SHP77 (cell line): ENCODE measurements around the gene RGL2.
"Not testable (repeated sequence)": the region's sequence is repeated elsewhere in the genome, so short reads cannot be mapped to it uniquely, and the experiment has no call there.

Experiments
- DNase-seq, 2 experiments: peaks; one replicate each; lab custom pipeline; 2025; lab: John Stamatoyannopoulos, UW

The RGL2 gene

DNA sequence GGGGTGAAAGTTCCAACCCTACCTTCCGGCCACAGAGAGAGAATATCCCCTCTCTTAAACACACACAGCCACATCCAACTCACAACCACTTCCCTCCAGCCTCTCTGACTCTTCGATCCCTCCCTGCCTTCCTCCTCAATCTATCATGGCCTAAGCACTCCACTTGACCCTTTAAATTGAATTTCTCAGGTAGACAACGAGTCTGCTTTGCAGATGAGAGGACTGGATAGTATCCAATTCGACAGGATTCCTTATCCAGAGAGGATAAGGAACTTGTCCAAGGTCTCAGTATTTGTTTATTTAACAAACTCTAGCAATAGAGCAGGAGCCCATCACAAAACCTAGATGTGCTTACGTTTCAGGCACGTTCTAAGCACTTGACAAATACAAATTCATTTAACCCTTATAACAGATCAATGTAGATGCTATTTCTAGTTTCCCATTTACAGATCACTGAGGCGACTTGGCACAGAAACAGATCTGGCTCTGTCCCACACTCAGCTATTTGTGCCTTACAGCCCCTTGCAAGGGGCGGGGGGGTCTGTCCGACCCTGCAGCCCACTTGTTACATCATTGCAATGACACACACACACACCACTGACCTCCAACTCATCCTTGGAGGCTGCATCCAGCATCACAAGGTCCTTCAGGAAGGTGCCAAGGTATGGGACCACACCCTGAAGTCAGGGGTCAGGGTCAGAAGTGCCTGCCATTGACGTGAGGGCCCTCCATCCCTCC, 4.5 kb downstream of the RGL2 start:
- DNase-seq = no peak

DNA sequence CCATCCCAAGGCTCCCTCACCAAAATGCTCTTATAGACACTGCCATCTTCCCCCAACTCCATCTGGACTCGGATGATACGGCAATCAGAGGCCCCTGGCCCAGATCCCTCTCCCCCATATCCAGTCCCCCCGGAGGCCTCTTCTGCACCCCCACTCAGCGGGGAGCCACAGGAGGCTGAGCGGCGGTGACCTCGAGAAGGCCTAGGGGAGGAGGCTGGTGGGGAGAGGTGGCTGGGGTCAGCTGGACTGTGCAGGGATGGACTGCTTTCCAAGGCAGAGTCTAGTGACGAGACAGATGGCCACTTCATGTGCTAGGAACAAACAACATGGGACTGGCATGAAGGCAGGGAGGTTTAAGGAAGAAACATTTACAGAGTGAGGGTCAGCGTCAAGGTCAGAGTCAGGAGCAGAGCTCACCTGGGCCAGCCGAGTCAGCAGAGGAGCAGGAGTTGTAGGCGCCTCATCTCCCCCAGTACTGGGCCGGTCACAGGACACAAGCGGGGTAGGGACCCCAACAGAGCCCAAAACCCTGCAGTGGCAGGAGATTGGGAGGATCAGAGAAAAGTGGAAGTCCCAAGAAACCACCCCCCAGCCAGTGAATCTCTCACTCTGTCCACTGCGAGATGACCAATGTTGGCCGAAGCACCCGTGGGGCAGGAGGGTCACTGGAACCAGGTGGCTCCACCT, 5.6 kb downstream of the RGL2 start:
- DNase-seq = no peak

DNA sequence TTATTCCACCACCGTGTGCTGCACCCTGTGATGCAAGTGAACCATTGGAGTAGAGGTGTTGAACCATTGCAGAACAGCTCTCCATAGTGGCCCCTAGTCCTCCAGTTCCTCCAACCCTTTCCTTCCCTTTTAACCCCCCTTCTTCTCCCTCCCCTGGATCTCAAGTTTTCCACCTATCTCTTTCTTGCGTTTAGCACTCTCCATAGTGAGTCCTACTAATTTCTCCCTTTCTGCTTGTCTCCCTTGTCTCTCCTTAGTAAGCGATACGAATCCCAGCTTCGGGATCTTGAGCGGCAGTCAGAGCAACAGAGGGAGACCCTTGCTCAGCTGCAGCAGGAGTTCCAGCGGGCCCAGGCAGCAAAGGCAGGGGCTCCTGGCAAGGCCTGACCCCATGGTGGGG, 8.3 kb downstream of the RGL2 start:
- DNase-seq = no peak

DNA sequence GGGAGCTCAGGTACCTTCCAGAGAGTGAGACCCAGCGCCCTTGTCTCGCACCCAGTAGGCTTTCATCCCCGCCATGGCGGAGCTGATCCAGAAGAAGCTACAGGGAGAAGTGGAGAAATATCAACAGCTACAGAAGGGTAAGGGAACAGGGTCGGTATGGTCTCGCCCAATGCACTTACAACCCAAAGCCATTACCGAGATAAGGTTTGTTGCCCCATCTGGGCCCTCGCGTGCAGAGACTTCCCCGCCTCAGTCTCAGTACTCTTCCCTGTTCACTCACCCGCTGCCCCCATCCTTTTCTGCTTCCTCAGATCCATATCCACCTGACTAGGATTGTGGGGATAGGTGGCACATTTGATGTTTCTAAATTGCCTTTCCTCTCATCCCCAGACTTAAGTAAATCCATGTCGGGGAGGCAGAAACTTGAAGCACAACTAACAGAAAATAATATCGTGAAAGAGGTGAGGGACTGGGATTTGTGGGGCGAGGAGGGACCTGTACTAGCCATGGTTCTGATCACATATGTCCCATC, 8.9 kb downstream of the RGL2 start:
- DNase-seq = no peak

DNA sequence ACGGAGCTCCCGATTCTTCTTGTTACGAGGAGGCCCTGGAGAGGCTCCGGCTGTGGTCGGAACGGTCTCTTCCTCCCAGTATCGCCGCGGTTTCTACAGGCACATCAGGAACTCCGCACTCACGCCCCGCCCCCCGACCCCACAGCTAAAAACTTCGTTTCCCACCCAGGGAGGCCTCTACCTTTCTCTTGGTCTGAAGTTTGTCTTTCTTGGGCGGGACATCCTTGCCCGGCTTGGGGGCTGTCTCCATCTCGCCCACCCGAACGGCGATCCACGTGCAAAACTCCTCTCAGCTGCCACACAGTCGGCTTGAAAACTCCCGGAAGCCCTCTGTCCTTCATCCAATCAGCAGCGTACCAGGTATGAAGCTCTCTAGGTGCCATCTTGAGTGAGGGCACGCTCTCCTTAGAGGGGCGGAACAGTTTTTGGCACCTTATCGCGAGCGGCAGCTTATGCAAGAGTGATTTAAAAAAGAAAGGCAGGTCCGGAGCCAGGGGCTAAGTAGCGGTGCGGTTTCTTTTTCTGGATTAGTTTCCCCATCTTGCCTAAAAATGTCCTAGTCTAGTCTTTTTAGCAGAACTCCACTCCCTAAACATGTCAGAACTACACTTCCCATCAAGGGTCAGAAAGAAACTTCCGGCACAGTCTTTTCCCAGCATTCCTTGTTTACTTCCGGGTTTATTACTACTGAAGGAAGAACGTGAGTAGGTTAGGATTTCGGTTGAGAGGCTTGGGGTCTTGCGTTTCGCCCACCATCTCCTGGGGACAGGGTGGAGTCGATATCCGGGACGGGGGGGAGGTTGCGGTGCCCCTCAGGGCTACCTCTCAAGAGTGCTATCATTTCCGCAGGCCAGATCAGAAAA, 9.6 kb downstream of the RGL2 start, which contains the start of the genes PFDN6 and WDR46:
Gene PFDN6 (plus strand): TSS at position 681 of the 863 bp plus-strand sequence. CDS start 256 bp downstream, outside the sequence.
Gene WDR46 (minus strand): TSS at position 319 of the 863 bp plus-strand sequence. CDS start 69 bp downstream, at position 250.
- peak; percentile 90 to 91 for DNase-seq

DNA sequence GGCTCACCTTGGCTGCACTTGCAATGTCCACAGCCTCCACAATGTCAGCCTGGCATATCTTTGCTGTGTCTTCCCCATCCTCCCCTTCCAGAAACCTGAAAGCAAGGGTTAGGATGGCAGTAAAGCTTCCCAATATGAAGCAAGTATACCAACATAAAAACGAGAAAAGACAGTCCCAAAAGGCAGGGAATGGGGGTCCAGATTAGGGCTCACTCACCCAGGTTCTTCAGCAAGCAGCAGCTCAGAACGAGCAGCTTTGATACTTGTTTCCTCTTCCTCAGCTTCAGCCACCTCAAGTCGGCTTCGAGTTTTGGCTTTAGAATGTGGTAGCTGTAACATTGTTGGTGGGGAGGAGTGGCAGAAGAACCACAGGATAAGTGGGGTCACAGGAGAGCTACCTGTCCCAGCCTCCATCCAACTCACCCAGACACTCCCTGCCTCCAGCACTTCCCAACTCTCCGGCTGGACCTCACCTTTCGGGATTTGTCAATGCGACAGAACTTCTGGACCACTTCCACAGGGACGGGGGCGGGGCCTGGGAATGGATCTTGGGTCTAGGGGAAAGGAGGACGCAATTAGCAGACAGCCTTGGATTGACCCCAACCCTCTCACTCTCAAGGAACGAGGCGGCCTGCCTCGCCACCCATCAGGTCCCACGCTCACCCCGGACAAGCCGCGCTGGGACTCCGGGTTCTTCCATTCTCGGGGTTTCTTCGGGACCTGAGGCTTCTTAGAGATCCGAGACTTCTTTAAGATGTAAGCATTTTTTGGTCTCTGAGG, 10.4 kb downstream of the RGL2 start:
- no peak for DNase-seq

DNA sequence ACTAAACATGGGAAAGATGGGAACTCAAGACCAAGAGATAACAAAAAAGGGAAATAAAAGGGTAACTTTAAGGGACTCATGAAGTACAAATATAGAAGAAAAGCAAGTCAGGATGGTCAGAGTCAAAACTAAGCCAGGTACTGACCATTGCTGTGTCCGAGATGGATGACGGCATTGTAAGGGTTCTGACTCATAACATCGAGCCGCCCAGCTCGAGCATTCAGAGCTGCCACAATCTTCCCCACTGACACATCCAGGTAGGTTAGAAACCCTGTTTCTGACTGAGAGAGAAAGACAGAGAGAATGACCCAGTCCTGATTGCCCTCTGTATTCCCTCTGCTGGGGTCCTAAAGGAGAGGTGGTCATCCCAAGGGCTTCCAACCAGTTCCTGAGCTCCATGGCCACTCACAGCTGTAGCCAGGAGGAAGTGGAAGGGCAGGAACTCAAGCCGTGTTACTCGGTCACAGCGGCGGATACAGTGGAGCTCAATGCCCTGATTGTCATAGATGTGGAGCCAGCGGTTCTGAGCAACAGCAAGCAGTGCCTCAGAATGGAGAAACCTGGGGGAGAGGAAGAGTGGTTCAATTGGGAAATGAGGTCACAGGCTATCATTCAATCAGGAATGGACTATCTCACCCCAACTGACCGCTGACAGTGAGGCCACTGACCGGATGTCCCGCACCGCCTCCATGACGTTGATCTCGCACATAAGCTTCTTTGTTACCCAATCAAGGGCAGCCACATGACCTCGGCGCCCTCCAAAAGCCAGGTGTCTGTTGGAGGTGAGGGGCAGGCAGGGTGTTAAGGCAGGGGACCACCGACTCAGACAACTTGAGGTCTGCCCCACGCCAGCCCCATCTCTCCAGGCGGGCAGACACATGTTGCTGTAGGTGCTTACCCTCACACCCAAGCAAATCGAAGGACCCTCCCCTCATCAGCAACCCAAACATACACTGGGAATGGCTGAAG, 11.5 kb downstream of the RGL2 start:
- DNase-seq = no peak

DNA sequence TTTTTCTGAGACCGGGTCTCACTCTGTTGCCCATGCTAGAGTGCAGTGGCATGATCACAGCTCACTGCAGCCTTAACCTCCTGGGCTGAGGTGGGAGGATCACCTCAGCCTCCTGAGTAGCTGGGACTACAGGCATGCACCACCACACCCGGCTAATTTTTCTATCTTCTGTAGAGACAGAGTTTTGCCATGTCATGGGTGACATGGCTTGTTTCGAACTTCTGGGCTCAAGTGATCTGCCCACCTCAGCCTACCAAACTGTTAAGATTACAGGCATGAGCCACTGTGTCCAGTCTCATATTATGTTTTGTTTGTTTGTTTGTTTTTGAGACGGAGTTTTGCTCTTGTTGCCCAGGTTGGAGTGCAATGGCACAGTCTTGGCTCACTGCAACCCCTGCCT, 13.5 kb downstream of the RGL2 start:
- DNase-seq = not testable (repeated sequence)

DNA sequence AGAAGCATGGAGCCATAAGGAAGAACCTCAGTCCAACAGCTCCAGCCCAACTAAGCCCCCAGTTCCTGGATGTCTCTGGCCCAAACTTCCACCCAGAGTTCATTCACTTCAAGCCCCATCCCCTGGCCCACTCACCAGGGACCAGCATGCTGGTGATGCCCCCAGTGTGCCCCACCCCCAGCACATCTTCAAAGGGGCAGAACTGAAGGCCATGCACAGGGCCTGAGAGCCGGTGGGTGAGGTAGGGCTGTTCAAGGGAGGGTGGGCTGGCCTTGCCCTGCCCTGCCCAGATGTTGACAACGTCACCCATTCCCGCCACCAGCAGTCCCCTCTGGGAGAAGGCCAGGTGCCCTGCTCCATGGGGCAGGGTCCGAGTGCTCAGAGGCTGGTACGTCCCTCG, 18.2 kb downstream of the RGL2 start:
- no peak for DNase-seq

DNA sequence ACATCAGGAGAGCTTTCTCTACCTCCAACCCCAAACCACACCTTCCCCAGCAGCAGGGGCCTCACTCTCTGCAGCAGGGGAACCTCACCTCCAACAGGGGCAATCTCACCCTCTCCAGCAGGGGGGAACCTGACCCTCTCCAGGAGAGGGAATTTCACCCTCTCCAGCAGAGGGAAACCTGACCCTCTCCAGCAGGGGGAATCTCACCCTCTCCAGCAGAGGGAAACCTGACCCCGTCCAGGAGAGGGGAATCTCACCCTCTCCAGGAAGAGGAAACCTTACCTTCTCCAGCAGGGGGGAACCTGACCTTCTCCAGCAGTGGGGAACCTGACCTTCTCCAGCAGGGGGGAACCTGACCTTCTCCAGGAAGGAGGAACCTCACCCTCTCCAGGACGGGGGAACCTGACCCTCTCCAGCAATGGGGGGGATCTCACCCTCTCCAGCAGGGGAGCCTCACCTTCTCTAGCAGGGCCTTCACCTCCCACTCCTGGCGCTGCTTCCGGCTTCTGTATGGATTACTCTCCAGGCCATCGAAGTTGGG, 18.7 kb downstream of the RGL2 start:
- peak; percentile 38 to 51 for DNase-seq

DNA sequence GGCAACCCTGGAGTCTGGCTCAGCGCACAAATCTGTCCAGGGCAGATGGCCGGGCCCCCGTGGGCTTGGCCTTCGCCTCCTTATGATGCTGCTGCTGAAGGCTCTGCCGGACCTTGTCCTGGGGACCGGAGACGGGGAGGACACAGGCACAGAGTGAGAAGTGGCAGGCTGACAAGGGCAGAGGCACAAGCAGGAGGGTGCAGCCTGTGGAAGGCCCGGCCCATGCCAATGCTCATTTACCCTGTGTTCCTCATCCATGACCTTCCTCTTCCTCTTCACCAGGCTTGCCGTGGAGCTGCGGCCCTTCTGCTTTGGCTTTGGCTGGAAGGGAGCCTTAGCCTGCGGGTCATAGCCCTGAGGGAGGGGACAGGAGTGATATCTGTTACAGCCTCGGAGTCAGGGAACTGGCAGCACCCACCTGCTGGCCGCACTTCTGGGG, 19.5 kb downstream of the RGL2 start:
- no peak for DNase-seq

DNA sequence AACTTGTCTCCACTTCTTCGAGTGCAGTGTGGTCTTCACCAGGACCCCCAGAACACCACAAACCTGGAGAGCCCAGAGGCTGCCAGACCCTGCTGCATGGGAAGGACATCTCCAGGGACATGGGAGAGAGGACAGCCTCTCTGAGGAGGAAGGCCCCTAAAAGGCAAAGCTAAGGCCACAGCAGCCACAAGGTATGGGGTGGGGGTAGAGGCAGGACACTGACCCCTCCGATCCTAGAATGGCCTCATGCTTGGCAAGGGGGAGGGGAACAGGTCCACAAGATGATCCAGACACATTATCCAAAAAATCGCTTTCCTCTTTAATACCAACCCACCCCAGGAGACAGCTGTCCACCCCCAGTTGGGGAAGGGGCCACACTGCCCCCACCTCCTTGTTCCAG, 19.9 kb downstream of the RGL2 start:
- no peak for DNase-seq

DNA sequence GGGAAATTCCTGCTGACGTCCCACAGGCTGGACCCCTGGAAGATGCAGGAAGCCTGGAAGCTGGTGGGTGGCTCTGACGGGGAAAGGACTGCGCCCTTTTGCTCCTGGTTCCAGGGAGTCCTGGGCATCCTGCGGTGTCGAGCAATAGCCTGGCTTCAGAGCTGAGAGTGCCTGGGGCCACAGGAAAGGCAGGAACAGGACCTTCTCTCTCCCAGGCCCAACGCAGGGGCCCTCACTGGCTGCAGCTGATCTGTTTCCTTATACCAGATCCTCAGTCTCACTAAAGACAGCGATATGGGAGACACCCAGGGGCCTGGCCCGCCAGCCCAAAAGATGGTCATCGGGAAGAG, 20.4 kb downstream of the RGL2 start:
- no peak for DNase-seq

DNA sequence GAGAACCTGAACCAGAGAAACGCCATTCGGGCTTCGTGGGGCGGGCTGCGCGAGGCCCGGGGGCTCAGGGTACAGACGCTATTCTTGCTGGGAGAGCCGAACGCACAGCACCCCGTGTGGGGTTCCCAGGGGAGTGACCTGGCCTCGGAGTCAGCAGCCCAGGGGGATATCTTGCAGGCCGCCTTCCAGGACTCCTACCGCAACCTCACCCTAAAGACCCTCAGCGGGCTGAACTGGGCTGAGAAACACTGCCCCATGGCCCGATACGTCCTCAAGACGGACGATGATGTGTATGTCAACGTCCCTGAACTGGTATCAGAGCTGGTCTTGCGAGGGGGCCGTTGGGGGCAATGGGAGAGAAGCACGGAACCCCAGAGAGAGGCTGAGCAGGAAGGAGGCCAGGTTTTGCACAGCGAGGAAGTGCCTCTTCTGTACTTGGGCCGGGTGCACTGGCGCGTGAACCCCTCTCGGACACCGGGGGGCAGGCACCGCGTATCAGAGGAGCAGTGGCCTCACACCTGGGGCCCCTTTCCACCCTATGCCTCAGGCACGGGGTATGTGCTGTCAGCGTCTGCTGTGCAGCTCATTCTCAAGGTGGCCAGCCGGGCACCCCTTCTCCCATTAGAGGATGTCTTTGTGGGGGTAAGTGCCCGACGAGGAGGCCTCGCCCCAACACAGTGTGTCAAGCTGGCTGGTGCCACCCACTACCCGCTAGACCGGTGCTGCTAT, 20.9 kb downstream of the RGL2 start:
- no peak for DNase-seq

DNA sequence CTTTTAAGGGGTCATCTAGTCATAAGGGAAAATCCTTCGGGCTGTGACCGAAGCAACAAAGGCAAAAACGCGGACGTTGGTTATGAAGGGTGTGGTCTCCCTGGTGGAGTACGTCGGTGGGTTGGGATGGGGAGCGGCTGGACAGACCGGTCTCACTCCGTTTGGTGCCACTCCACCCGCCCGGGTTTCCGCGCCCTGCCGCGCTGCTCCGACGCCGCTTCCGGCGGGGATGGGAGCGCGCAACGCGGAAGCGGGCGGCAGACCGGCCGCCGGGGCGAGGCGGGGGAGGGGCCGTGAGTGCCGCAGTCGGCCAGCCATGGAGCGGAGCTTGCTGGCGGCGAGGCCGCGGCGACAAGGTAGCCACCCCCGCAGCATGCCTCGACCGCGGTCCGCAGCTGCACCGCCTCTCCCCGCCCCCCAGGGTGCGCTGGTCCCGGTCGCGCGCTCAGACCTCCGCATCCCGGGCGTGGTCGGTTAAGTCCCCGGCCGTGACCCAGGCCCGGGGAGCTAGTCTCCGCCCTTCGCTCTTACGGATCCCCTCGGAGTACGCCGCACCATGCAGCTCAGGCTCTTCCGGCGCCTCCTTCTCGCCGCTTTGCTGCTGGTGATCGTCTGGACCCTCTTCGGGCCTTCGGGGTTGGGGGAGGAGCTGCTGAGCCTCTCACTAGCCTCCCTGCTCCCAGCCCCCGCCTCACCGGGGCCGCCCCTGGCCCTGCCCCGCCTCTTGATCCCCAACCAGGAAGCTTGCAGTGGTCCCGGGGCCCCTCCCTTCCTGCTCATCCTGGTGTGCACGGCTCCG, 21.7 kb downstream of the RGL2 start, which contains the start of gene B3GALT4:
Gene B3GALT4 (plus strand): TSS at position 260 of the 799 bp plus-strand sequence. CDS start 297 bp downstream, at position 557.
- DNase-seq = peak; percentile 82 to 84

DNA sequence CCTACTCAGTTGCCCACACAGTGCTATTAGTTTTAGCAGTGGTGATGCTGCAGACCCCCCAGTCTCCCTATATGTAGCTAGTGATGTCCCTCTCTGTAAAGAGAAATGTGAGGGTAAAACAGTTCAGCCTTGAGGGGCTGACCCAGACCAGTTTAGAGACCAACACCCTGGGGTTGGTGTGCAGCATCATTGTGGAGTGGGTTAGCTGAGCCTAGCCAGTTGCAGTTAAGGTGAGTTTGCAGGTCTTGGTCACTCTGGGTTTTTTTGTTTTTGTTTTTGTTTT, 22.2 kb downstream of the RGL2 start:
- DNase-seq = no peak

DNA sequence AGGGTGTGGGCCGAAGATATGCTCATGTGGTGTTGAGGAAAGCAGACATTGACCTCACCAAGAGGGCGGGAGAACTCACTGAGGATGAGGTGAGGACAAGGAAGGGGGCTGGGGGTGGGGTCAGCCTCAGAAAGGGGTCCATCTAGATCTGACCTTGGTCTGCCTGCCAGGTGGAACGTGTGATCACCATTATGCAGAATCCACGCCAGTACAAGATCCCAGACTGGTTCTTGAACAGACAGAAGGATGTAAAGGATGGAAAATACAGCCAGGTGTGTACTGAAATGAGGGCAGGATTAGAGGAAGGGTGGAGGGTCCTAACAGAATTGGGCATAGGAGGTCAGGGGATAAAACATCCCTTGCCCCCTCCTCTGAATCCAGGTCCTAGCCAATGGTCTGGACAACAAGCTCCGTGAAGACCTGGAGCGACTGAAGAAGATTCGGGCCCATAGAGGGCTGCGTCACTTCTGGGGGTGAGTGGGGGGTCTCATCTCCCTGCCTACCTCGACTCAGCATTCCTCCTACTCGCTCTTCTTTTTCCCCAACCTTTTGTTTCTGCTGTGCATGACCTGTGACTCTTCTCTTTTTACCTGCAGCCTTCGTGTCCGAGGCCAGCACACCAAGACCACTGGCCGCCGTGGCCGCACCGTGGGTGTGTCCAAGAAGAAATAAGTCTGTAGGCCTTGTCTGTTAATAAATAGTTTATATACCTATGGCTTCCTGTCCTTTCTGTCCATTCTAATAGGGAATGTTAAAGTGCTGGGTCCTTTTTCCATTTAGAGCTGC, 22.8 kb downstream of the RGL2 start:
- not testable (repeated sequence) for DNase-seq
